Adrenal gland (tissue), 12 donors: ENCODE measurements around the gene NIPSNAP2. TPM values are rescaled to one million over a fixed set of nuclear protein-coding genes. Genes with fewer than 3 reads are reported as not detected.

Experiments used
- DNase-seq, 7 donors: peaks; one replicate each; pipeline ENCODE4 v3.0.0-alpha.2; 2019 to 2020
- H3K27ac ChIP-seq, 5 donors: fragments of 200-600 bp; sonication (generic) in 4 of 5; 1 replicate in 3 of 5; 2 replicates in 2 of 5; pipeline versions ENCODE4 v1.5.1 to v1.8.0; 2016 to 2020; ENCODE audit warnings: mild to moderate bottlenecking in 1 of 5
- H3K27me3 ChIP-seq: fragments of 200-600 bp; 2 replicates; pipeline ENCODE4 v1.8.0; 2021
- H3K36me3 ChIP-seq, 2 donors: fragments of 200-600 bp; replicated peaks in 1 of 2; 1 replicate in 1 of 2; 2 replicates in 1 of 2; pipeline versions ENCODE4 v1.5.1 to v1.8.0; 2018 to 2022
- H3K4me1 ChIP-seq, 2 donors: fragments of 200-600 bp; replicated peaks in 1 of 2; 1 replicate in 1 of 2; 2 replicates in 1 of 2; pipeline versions ENCODE4 v1.5.1 to v1.8.0; 2018 to 2021
- H3K4me3 ChIP-seq, 4 donors: fragments of 200-600 bp; sonication (generic) in 3 of 4; one replicate each; pipeline ENCODE4 v1.5.1; 2016 to 2018
- H3K9me3 ChIP-seq, 3 donors: fragments of 200-600 bp; sonication (generic) in 1 of 3; replicated peaks in 1 of 3; 1 replicate in 2 of 3; 2 replicates in 1 of 3; pipeline versions ENCODE4 v1.5.1 to v1.8.0; 2016 to 2021
- CTCF ChIP-seq, 6 experiments: fragments of 450-650 bp in 4 of 6; fragments of 200-600 bp in 2 of 6; sonication (generic) in 1 of 6; IDR thresholded peaks; 1 replicate in 5 of 6; 2 replicates in 1 of 6; pipeline versions ENCODE4 v1.5.1 to v1.8.0; 2016 to 2021; ENCODE audit warnings: antibody characterized with exemption in 6 of 6, mild to moderate bottlenecking in 2 of 6, moderate library complexity in 1 of 6
- POLR2A ChIP-seq, 2 donors: fragments of 450-650 bp; IDR thresholded peaks; one replicate each; pipeline ENCODE4 v1.6.1; 2017; ENCODE audit warnings: antibody characterized with exemption in 2 of 2, mild to moderate bottlenecking in 2 of 2, moderate library complexity in 1 of 2
- WGBS, 4 donors: extraction: QIAGEN DNeasy Blood & Tissue Kit in 2 of 4; methylation state at CpG; one replicate each; pipeline versions ENCODE4 v1.1.5 to v1.1.7; 2013 to 2017; 5-methylcytosine and 5-hydroxymethylcytosine counted together
- intact Hi-C, 2 donors: fragments of 100-400 bp; cut with DNase I; formaldehyde crosslinking; loops; one replicate each; pipeline versions ENCODE4 v1.14.1 to v1.15.0; 2022 to 2023
- polyA plus RNA-seq, 3 donors: library from polyadenylated mRNA; stranded (reverse); fragments of 200-250 nt in 2 of 3; fragments of 350-450 nt in 1 of 3; fragmentation: Illumina TruSeq in 1 of 3; extraction: RNeasy Lipid Tissue Mini Kit (QIAGEN cat#74804) in 1 of 3; gene quantifications; one replicate each; pipeline ENCODE4 v1.2.3, GENCODE V29; 2013 to 2014
- total RNA-seq, 9 donors: library from RNA; depleted of rRNA in 4 of 9; stranded (reverse); fragments of >200 nt in 4 of 9; fragments of 120-200 nt in 1 of 9; fragmentation: NEBNext Ultra II Directional in 1 of 9; extraction: Animal tissue kit (Norgen Biotek cat#: 25700) in 1 of 9; gene quantifications; one replicate each; pipeline versions ENCODE4 v1.1.0 to v1.2.4, GENCODE V29; 2013 to 2023
- donor health status: healthy with polysubstance abuse.
- donor health status: Bipolar disorder and iron deficiency.
- donor health status: DM: yes; HTN: yes; CAD: no.
- donor health status: DM: no; HTN: no; CAD: no.
- donor health status: DM: no; HTN: no; CAD: no.
- donor health status: DM: yes; HTN: yes; CAD: no.

NIPSNAP2 gene
- total and polyA plus RNA-seq, 12 donors: 37.1 to 171 (median 102) TPM

GRCh38 chr7:55928006-55928767, 36.2 kb upstream of the NIPSNAP2 start:
- no peak for TF ChIP-seq CTCF (IDR thresholded peaks at IDR 0.05)
- no peak for TF ChIP-seq POLR2A (IDR thresholded peaks at IDR 0.05)
- Histone ChIP-seq H3K27me3 (no peaks in the 10 kb centered on the region), H3K4me1 (no peaks in the 10 kb centered on the region), H3K36me3 (no peaks in the 10 kb centered on the region), H3K27ac (no peak overlapping the region), H3K4me3 (no peak overlapping the region), H3K9me3 (no peaks in the 10 kb centered on the region)
- no peak for DNase-seq
- intact Hi-C loops: no loop called here
- 93 to 97% (median 94%) methylated on average over 5 of the region's 5 CpGs for WGBS, 4 donors

- no peak for DNase-seq
- H3K27me3 ChIP-seq: no peaks in the 10 kb centered on the region
- H3K4me1 ChIP-seq: no peaks in the 10 kb centered on the region
- H3K36me3 ChIP-seq: no peaks in the 10 kb centered on the region
- H3K9me3 ChIP-seq: peaks cover 0 to 3% (median 0%) of the 10 kb centered on the region in 3 donors
- intact Hi-C loops: no loop called here
- TF ChIP-seq CTCF (IDR thresholded peaks at IDR 0.05): no peak
- TF ChIP-seq POLR2A (IDR thresholded peaks at IDR 0.05): no peak
- no peak overlapping the region for H3K4me3 ChIP-seq
- no peak overlapping the region for H3K27ac ChIP-seq
- WGBS, 4 donors: 73 to 94% (median 89%) methylated on average over 4 to 5 of the region's 5 CpGs
Observed at GRCh38 chr7:55931421-55932151, 32.8 kb upstream of the NIPSNAP2 start.

- no peak for DNase-seq
- Histone ChIP-seq H3K27ac (no peak overlapping the region), H3K36me3 (no peaks in the 10 kb centered on the region), H3K4me3 (no peak overlapping the region), H3K9me3 (peaks cover 0 to 39% (median 0%) of the 10 kb centered on the region in 3 donors), H3K27me3 (no peaks in the 10 kb centered on the region), H3K4me1 (no peaks in the 10 kb centered on the region)
- 91 to 98% (median 92%) methylated on average over 7 of the region's 7 CpGs for WGBS, 4 donors
- TF ChIP-seq POLR2A (IDR thresholded peaks at IDR 0.05) (no peak), CTCF (IDR thresholded peaks at IDR 0.05) (no peak)
- intact Hi-C loops: no loop called here
Observed at GRCh38 chr7:55939514-55940123, 24.8 kb upstream of the NIPSNAP2 start.

GRCh38 chr7:55946545-55946944, 17.8 kb upstream of the NIPSNAP2 start:
- Histone ChIP-seq H3K27ac (no peak overlapping the region), H3K27me3 (no peaks in the 10 kb centered on the region), H3K9me3 (peaks cover 0 to 7% (median 0%) of the 10 kb centered on the region in 3 donors), H3K4me1 (no peaks in the 10 kb centered on the region), H3K4me3 (no peak overlapping the region), H3K36me3 (no peaks in the 10 kb centered on the region)
- DNase-seq: no peak
- no peak for TF ChIP-seq POLR2A (IDR thresholded peaks at IDR 0.05)
- no peak for TF ChIP-seq CTCF (IDR thresholded peaks at IDR 0.05)
- 80 to 89% (median 83%) methylated on average over 5 of the region's 5 CpGs for WGBS, 4 donors
- intact Hi-C loops: no loop called here
